Measurements from ENCODE around the gene VAV2. TPM values are rescaled to one million over a fixed set of nuclear protein-coding genes. Genes with fewer than 3 reads are reported as not detected.

VAV2 gene
- 13.6 and 24.2 TPM in 2 replicates for total RNA-seq

GRCh38 chr9:133991964-133992779, at the start of gene VAV2:
Gene VAV2, minus strand, starts transcription at chr9:133992324. Its CDS starts 46 bp downstream, at chr9:133992278.

GRCh38 chr9:134024828-134025605, 32.9 kb upstream of the VAV2 start, which contains the start of gene BRD3OS:
Gene BRD3OS, plus strand, starts transcription at chr9:134025481. Its CDS starts 1,267 bp downstream, at chr9:134026748.

GRCh38 chr9:133737774-133738639, 254.1 kb downstream of the VAV2 start, which contains the start of gene SARDH:
Gene SARDH, minus strand, starts transcription at chr9:133738352. Its CDS starts 4,179 bp downstream, at chr9:133734173.

Other genes with a start within 250 kb of the VAV2 start
- 4.5 and 7.8 TPM in 2 replicates for gene BRD3OS, start 33.2 kb upstream of the VAV2 start, total RNA-seq
- gene BRD3, start 75.7 kb upstream of the VAV2 start, total RNA-seq = 5.5 and 19.4 TPM in 2 replicates
- 14.1 and 23.2 TPM in 2 replicates for gene WDR5, start 143.8 kb upstream of the VAV2 start, total RNA-seq
- gene RNU6ATAC, start 172.2 kb upstream of the VAV2 start, total RNA-seq = not detected in 2 replicates